ENCODE data around the gene STAT5B. TPM values are rescaled to one million over a fixed set of nuclear protein-coding genes. Genes with fewer than 3 reads are reported as not detected.

Gene STAT5B
- total and polyA plus RNA-seq, 2 of the 13 experiments (the other 11 are each of a cell fraction or from before 2014, with no cell fraction given) = 21.0 to 42.8 TPM

- TF ChIP-seq IRF1 (CRISPR knock-in tag; IDR thresholded peaks at IDR 0.05; ENCODE audit: low read depth) (0 out of 2 replicates have a peak, but pooled peaks have one; percentile 6), PITX1 (CRISPR knock-in tag; IDR thresholded peaks at IDR 0.05) (no peak), ZBED4 (CRISPR knock-in tag; IDR thresholded peaks at IDR 0.05; ENCODE audit: borderline replicate concordance) (no peak), GPN1 (CRISPR knock-in tag; IDR thresholded peaks at IDR 0.05; ENCODE audit: borderline replicate concordance) (no peak), BCL6 (CRISPR knock-in tag; IDR thresholded peaks at IDR 0.05) (no peak), SKI (IDR thresholded peaks at IDR 0.05; ENCODE audit: partially characterized antibody) (no peak), BATF2 (CRISPR knock-in tag; IDR thresholded peaks at IDR 0.05) (no peak), HNF1B (CRISPR knock-in tag; IDR thresholded peaks at IDR 0.05) (no peak), POLR2G (IDR thresholded peaks at IDR 0.05; ENCODE audit: low read depth, low read length) (no peak), ZNF430 (CRISPR knock-in tag; IDR thresholded peaks at IDR 0.05) (no peak), ARHGAP35 (CRISPR knock-in tag; IDR thresholded peaks at IDR 0.05; ENCODE audit: borderline replicate concordance) (no peak), NFIB (CRISPR knock-in tag; IDR thresholded peaks at IDR 0.05; ENCODE audit: borderline replicate concordance) (no peak), ZBTB3 (CRISPR knock-in tag; IDR thresholded peaks at IDR 0.05; ENCODE audit: borderline replicate concordance, low read depth) (no peak), ZFP90 (CRISPR knock-in tag; IDR thresholded peaks at IDR 0.05; ENCODE audit: borderline replicate concordance) (no peak), HMG20B (CRISPR knock-in tag; conservative IDR thresholded peaks at IDR 0.05) (no peak), ZSCAN31 (CRISPR knock-in tag; IDR thresholded peaks at IDR 0.05; ENCODE audit: low read depth) (0 out of 2 replicates have a peak, but pooled peaks have one; percentile 44), ZBTB14 (CRISPR knock-in tag; IDR thresholded peaks at IDR 0.05) (peak; percentile 2; the same call in 1 of the 2 replicates)
Observed at GRCh38 chr17:42180411-42180921, 95.7 kb downstream of the STAT5B start (continued).
